Stimulated activated CD4-positive, alpha-beta T cell treated with anti-CD3 and anti-CD28 coated beads, Interleukin-12 subunit alpha, Interleukin-12 subunit beta, amount 100 ng/mL, for 48 hours (primary cell): Measurements from ENCODE around the gene MGAT3.

ENCODE experiments used
- DNase-seq, 3 donors: peaks; one replicate each; pipeline ENCODE4 v3.0.0-alpha.2; 2020; ENCODE audit warnings: low read depth in 2 of 3, low spot score in 1 of 3

Gene MGAT3

DNA sequence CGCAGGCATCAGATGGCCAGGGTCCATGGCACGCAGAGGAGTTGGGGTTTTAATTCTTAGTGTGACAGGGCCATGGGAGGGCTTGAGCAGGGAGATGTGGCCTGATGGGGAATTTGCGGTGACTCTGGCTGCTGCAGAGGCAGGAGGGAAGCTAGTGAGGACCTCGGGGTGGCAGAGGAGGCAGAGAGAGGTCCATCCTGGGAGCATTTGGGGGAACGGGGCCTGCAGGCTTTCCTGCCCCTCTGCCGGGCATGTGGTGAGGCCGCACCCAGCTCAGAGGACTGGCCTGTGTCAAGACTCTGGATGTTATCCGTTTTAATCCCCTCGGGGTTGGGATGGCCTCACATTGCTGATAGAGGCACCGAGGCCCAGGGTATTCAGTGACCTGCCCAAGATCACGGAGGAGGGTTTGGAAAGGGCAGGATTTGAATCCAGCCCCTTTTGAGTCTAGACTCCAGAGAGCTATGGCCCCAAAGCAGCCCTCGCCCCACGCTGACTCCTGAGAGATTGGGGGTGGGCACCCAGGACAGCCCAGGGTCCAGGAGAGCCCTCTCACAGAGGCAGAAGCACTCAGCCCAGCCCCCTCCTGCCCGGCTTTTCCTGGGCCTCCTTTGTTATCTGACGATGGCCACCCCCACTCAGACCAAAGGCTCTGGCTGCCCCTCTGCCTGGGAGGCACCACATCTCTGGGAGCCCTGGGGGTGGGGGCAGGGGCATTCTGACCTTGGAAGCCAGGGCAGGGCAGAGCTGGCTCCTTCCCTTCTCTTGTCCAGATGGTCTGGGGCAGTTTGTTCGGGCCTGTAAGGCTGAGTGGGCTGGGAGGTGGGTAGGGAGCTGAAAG lies 13.9 kb downstream of the MGAT3 start:
- no peak for DNase-seq

DNA sequence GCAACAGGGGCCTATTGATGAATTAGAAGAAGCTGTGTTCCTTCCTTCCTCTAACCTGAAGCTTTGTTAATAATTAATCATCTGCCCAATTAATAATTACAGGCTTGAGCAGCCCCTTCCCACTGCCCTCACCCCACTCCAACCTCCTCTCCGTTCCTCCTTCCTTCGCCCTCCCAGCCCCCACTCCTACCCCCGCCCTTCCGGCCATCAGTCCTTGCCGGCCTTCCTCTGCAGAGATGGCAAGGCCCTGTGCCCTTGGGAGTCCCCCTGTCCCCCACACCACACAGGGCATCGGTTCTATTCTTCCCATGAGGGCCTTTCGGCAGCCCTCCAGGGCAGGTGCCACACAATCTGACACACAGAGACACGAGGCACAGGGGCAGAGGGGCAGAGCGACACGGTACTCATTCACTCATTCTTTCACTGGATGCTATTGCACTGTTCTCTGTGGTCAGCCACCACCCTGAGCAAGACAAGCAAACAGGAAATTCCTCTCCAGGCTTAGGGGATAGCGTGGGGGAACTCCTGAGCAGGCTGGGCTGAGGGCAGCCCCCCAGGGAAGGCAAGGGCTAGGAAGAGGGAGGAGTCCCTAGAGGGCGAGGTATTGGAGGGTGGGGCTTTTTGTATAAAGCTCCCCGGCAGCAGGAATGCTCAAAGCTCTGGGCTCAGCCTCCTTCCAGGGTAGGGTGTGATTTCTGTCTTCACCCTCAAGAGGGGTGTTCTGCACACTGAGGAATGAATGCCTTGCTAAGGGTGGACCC lies 14.7 kb downstream of the MGAT3 start:
- no peak for DNase-seq

DNA sequence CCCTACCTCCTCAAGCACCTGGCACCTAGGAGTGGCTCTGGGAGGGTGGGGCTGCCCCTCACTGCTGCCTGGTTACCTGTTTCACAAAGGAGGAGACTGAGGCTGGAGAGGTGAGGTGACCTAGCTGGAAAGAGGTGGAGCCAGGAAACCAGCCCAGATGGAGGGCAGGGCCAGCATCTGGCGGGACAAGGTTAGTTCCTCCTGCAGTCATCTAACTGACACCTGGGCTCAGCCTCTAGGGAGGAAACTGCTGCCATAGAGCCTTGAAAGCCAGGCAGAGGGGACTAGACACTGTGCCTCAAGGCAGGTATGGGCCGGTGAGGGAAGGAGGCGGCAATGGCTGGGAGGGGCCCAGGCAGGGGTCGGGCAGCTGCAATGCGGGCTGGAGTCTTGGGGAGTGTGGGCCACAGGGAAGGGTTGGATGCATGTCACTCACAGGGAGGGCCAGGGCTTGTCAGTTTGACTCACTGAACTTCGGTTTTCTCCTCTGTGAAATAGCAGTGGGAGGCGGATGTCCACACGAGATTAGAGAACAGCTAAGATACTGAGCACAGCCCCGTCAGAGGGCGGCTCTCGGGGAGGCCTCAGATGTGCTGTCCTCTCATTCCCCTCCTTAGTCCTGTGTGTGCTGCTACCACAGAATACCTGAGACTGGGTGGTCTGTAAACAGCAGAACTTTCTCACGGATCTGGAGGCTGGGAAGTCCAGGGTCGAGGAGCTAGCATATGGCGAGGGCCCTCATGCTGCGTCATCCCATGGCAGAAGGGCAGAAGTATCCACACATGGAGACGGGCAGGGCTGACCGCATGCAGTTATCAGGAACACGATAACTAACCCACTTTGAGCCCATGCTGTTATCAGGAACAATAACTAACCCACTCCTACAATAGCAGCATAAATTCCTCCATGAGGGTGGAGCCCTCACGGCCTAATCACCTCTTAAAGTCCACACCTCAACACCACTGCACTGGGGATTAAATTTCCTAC lies 16.1 kb downstream of the MGAT3 start:
- no peak for DNase-seq

DNA sequence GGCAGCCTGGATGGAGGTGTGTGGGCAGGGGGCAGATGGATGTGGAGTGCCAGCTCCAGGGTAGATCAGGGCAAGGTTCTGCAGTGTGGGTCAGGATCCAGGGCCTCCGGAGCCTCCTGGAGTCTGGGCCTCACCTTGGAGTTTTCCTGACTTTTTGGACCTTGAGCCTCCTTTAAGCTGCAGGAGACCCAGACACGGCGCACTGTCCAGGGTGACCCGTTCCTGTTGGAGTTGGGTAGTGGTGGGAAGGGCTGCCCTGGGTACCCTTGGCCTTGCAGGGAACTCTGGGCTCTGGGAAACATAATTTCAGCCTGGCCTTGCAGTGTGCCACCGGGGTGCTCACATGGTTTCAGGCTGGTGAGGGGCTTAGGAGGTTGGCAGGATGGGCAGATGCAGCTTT lies 17.0 kb downstream of the MGAT3 start:
- DNase-seq, result no peak

DNA sequence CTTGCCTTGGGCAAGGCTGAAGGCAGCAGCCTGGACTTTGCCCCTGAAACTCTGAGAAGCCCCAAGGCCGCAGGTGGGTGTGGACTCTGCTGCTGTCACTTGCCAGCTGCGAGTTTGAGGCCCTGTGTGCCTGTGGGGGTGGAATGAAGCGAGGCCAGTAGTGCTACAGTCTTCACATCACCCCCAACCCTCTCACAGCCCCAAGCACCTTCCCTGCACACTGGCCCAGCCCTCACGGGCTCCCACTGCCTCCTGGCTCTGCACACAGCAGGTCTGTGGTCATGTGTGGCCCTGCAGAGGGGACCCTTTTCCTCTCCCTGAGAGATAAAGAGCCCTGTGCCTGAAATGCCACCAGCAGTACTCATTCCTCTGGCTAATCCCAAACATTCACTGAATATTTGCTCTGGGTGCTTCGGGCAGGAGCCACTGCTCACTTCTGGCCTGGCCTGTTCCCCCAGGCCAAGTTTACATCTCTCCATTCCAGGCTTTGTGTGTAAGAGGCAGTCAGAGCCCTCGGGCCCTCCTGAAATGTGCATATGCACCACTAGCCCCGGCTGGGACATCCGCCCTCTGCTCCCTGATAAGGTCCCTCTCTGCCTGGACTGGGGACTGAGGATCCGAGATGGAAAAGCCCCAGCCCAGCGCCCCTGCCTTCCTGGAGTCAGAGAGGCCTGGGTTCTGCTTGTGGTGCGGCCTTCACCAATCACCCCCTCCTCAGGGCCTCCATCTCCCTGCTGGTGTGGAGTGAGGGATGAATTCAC lies 17.7 kb downstream of the MGAT3 start:
- DNase-seq, result no peak

DNA sequence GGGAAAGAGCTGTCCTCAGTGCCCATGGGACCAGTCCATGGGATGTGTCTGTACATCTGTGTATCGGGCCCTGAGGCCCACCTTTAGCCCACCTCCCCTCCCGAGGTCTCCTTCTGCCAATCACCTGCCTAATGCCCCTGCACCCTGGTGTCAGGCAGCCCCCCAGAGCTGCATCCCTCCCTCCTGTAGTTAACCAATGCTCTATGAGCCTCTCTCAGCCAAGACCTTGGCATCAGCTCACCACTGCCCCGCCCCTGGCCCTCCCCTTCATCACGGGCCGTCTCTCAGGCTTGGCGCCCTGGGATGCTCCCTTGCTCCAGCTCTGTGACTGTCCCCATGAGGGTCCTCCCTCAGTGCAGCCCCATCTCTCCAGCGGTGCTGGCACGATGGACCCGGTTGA lies 18.5 kb downstream of the MGAT3 start:
- no peak for DNase-seq

DNA sequence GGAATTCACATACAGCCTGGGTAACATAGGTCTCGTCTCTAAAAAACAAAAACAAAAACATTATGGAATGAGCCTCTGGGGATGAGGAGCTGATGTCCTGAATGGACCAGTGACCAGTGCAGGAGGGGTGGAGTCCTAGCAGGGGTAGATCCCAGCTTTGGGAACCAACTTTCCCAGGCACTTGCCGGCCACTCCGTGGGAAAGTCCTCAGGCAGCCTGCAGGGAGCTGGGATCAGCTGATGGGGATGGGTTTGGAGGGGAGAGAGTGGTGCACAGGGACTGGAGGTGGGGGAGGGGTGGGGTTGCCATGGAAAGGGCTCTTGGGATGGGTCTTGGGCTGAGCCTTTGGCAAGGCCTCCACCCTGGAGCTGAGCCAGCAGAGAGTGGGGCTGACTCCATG lies 19.1 kb downstream of the MGAT3 start:
- DNase-seq, result no peak

DNA sequence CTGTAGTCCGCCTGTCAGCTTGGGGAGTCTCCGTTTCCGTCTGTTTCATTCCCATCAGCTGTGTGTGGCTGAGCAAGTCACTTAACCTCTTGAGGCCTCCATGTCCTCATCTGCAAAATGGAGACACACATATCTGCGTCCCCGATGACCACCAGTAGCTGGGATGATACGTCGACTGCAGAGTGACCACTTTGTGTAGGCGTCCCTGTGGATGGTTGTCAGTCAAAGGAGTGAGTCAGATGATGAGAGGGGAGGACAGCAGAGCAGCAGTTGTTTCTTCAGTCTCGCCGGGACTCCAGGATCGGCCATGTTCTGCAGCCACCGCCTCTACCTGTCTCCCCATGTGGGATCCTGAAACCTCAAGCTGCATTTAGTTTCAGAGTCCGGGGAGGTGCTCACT lies 19.9 kb downstream of the MGAT3 start:
- DNase-seq, result no peak

DNA sequence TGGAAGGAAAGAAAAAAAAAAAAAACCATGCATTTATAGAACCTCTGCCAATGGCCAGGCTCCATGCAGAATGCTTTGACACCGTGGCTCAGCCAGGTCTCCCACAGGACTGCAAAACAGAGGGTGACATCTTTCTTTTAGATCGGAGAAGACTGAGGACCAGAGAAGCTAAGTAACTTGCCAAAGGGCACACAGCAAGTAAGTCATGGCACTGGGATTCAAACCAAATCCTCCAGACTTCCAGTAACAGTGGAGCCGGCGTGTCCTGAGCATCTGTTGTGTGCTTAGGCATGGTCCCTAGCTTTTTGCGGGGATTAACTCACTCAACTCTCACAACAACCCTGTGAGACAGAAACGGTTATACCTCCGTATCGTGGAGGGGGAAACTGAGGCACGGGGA lies 20.7 kb downstream of the MGAT3 start:
- no peak for DNase-seq

DNA sequence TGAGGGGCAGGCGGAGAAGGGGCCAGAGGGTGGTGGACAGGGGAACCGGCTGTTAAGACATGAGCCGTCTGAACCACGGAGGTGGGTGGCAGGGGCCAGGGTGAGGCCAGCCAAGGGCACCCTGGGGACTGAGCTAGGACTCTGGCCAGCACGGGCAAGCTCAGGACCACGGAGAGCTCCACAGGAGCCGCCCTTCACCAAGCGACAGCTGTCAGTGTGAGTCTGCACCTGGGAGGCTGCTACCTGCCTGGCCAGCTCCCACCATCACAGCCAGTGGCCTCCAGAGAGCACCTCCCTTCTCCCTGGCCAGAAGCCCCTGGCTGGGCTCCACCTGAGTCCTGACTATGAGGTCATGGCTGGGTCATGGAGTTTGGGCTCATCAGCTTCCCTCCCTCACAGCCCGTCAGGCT lies 21.6 kb downstream of the MGAT3 start:
- no peak for DNase-seq

DNA sequence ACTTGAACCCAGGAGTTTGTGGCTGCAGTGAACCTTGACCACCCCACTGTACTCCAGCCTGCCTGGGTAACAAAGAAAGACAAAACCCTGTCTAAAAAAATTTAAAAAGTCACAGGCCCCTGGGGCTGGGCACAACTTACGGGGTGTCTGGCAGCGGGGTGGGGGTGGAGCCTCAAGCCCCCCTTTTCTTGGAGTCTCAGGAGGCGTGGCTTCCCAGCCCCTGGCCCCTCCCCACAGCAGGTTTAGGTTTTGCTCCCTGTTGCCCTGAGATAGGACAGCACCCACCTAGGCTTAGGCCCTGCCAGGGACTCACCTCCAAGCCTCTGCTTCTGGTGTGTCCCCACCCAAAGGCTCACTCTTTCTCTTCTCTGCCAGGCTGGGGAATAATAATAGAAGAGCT lies 22.4 kb downstream of the MGAT3 start:
- no peak for DNase-seq

DNA sequence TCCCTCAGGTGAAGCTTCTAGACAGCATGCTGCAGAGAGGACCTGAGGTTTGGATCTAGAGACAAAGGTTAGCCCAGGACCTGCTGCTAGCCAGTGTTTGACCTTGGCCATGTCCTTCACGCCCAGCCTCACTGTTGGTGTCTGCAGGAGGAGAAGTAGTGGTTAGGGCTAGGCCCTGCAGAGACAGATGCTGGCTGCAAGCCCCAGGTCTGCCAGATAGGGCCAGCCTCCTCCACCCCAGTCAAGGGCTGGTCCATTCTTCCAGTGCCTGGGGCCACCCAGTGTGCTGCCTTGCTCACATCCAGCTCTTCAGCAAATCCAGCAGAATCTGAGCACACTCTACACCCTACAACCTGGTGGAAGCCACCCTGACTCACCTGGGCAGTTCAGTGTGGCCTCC lies 23.7 kb downstream of the MGAT3 start:
- no peak for DNase-seq

DNA sequence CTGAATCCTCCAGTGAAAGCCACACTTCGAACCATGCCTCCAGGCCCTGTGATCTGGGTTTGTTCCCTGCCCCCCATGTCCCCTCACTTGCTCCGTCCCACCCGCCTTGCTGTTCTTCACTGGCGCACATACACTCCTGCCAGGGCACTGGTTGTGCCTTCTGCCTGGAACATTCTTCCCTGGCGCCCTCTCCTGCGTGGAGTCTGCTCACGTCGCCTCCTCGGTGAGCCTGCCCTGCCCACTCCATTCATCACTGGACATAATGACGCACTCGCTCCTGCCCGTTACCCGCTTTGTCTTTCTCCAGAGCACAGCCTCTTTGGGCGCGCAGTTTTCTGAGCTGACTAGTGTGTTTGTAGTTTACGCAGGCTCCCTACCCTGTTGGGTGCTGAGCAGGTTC lies 24.2 kb downstream of the MGAT3 start:
- DNase-seq, result no peak

DNA sequence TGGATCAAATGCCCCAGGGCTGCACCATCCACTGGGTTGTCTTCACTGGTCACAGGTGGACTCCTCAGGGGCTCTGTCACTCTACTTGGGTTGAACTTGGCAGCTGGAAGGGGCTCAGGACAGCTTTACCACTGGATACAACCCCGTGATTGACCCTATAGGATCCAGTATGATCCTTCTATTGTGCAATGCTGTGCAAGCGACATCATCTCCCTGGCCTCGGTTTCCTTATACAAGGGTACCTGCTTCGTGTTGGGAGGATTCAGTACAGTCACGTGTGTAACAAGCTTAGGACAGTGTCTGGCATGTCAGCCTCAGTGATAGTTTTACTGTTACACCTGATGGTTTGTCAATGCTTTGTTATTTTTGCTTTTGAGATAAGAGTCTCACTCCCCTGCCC lies 24.8 kb downstream of the MGAT3 start:
- DNase-seq, result no peak

DNA sequence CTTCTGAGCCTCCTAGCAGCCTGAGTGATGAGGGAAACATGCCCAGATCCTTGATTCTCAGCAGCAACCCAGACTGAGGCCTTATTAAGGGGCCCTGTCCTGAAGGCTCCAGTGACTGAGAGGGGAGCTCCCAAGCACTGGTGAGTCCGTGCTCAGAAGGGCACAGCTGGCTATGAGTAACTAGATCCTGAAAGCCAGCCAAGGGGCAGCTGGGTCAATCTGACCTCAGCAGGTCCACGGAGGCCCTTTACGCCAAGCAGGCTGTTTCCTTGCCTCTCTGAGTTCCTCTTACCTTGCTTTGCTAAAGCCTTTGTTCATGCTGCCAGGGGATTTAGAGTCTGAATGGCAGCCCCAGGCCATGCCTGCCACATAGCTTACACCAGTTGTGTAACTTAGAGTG lies 26.0 kb downstream of the MGAT3 start:
- no peak for DNase-seq

DNA sequence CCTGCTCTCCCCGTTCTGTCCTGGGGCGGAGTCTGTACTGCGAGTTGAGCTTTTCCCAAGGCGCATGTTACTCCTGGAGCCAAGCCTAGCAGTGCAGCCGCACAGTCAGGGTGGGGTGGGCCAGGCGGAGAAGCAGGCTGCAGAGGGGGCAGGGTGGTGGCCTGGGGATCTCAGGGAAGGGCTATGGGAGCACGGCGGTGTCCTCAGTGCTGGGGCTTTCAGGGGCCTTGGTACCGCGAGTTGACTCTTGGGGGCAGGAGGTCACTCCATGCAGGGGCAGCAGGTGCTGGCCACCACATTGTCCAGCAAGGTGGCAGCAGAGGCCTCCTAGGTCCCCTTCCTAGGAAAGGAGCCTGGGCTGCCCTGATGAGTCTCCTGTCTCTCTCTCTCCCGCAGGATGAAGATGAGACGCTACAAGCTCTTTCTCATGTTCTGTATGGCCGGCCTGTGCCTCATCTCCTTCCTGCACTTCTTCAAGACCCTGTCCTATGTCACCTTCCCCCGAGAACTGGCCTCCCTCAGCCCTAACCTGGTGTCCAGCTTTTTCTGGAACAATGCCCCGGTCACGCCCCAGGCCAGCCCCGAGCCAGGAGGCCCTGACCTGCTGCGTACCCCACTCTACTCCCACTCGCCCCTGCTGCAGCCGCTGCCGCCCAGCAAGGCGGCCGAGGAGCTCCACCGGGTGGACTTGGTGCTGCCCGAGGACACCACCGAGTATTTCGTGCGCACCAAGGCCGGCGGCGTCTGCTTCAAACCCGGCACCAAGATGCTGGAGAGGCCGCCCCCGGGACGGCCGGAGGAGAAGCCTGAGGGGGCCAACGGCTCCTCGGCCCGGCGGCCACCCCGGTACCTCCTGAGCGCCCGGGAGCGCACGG lies 30.4 kb downstream of the MGAT3 start:
- DNase-seq, result no peak

DNA sequence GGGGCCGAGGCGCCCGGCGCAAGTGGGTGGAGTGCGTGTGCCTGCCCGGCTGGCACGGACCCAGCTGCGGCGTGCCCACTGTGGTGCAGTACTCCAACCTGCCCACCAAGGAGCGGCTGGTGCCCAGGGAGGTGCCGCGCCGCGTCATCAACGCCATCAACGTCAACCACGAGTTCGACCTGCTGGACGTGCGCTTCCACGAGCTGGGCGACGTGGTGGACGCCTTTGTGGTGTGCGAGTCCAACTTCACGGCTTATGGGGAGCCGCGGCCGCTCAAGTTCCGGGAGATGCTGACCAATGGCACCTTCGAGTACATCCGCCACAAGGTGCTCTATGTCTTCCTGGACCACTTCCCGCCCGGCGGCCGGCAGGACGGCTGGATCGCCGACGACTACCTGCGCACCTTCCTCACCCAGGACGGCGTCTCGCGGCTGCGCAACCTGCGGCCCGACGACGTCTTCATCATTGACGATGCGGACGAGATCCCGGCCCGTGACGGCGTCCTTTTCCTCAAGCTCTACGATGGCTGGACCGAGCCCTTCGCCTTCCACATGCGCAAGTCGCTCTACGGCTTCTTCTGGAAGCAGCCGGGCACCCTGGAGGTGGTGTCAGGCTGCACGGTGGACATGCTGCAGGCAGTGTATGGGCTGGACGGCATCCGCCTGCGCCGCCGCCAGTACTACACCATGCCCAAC lies 31.2 kb downstream of the MGAT3 start:
- no peak for DNase-seq

DNA sequence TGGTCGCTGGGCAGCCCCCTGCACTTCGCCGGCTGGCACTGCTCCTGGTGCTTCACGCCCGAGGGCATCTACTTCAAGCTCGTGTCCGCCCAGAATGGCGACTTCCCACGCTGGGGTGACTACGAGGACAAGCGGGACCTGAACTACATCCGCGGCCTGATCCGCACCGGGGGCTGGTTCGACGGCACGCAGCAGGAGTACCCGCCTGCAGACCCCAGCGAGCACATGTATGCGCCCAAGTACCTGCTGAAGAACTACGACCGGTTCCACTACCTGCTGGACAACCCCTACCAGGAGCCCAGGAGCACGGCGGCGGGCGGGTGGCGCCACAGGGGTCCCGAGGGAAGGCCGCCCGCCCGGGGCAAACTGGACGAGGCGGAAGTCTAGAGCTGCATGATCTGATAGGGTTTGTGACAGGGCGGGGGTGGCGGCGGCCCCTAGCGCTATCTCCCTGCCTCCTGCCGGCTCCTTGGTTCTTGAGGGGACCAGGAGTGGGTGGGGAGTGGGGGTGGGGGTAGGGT lies 31.8 kb downstream of the MGAT3 start:
- no peak for DNase-seq
